Activated naive CD4-positive, alpha-beta T cell treated with anti-CD3 and anti-CD28 coated beads, Interleukin-2, amount 50 U/mL, for 24 hours (primary cell): ENCODE data around the gene HOXB1.

Experiments
- H3K27ac Mint-ChIP-seq: one replicate; pipeline ENCODE4 v1.8.0; 2021; ENCODE audit warnings: mild to moderate bottlenecking, mixed read lengths
- H3K27me3 Mint-ChIP-seq: one replicate; pipeline ENCODE4 v1.8.0; 2021; ENCODE audit warnings: mixed read lengths
- H3K36me3 Mint-ChIP-seq: one replicate; pipeline ENCODE4 v1.8.0; 2021; ENCODE audit warnings: mixed read lengths
- H3K4me1 Mint-ChIP-seq: one replicate; pipeline ENCODE4 v1.8.0; 2021; ENCODE audit warnings: mixed read lengths
- H3K4me3 Mint-ChIP-seq: one replicate; pipeline ENCODE4 v1.8.0; 2021; ENCODE audit warnings: mild to moderate bottlenecking, mixed read lengths
- H3K9me3 Mint-ChIP-seq: one replicate; pipeline ENCODE4 v1.8.0; 2021; ENCODE audit warnings: mixed read lengths

HOXB1 gene

DNA sequence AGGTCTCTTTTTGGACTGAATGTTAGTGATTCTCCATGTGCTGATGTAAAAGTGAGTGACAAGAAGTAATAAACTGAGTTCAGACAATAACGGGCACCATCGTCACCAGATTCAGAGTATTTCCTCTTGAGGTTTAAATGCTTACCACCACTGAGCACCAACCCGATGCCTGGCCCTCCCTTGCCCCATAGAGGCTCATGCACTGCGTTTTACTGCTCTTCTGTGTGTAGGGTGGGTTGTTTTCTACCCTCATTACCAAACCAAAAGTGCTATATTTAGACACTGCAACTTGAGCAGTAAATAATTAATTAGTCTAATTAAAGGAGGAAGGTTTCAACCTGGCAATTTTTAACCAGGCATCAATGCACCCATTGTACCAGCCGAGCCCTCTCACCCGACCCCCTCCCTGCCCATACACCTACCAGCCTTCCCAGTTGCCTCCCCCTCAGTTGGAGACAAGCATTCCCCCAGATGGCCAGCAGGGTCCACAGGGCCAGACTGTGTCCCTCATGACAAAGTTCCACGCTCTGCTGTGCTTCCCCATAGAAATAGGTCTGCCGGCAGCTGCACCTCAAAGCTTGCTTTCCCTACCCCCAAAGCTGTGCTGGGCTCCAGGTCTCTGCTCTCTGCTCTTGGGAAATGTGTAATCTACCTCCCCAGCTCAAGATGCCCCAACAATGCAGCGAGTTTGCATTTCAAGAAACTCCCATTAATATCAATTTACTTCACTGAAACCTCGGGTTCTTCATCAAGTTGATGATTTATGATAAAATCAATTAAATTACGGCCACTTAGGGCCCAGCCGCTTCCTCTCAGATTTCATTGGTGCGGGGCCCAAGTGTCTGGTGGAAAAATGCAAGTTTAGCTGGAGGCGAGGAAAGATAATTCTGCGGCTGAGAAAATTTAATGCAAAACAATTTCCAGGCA is 31.3 kb upstream of the HOXB1 start:
- Mint-ChIP-seq H3K36me3 (peaks cover 3% of the 10 kb centered on the region), H3K27me3 (no peaks in the 10 kb centered on the region), H3K4me3 (no peak overlapping the region), H3K9me3 (no peaks in the 10 kb centered on the region), H3K27ac (no peak overlapping the region), H3K4me1 (peaks cover 15% of the 10 kb centered on the region)

DNA sequence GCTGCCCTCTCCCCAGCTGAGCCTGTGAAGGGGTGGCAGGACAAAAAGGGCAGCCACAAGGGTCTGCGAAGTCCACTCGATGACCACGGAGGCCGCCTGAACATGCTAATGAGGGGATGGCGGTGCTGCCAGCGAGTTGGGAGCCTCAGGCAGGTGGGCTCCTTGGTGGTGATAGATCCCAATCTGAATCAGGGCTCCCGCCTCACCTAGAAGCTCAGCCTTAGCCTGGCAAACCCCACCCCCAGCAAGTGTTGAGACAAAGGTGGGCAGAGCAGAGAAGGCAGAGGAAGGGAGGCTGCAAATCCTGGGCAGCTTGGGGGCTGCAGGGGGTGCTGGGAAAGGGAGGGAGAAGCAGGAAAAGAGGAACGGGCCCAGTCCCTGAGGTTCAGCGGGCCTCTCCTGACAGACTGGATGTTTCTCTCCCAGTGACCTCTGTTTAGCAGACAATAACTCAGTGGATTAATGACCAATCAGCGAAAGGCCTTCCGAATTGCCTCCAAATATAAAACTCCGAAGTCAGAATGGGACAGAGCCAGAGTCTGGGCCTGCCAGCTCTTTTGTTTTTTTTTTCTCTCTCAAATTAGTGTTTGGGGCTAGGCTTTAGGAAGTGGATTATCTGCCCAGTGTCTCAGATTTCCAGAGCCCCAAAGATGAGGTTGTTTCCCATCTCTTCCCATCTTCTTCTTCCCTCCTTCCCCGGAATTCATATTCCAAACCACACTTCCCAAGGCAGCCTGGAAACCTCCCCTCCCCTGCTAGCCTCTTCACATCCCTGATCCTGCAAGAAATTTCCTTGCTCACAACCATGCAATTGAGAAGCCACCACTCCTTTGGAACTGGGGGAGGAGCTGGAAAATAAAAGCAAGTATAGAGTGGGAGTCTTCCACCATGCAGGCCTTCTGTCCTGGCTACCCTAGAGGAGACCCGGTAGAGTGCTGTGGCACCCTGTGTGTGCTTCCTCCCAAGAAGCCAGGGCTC is 29.3 kb upstream of the HOXB1 start:
- Mint-ChIP-seq H3K4me1 (peaks cover 29% of the 10 kb centered on the region), H3K4me3 (no peak overlapping the region), H3K27ac (peak overlapping the region; percentile 41), H3K36me3 (peaks cover 3% of the 10 kb centered on the region), H3K27me3 (peaks cover under 1% of the 10 kb centered on the region), H3K9me3 (no peaks in the 10 kb centered on the region)

DNA sequence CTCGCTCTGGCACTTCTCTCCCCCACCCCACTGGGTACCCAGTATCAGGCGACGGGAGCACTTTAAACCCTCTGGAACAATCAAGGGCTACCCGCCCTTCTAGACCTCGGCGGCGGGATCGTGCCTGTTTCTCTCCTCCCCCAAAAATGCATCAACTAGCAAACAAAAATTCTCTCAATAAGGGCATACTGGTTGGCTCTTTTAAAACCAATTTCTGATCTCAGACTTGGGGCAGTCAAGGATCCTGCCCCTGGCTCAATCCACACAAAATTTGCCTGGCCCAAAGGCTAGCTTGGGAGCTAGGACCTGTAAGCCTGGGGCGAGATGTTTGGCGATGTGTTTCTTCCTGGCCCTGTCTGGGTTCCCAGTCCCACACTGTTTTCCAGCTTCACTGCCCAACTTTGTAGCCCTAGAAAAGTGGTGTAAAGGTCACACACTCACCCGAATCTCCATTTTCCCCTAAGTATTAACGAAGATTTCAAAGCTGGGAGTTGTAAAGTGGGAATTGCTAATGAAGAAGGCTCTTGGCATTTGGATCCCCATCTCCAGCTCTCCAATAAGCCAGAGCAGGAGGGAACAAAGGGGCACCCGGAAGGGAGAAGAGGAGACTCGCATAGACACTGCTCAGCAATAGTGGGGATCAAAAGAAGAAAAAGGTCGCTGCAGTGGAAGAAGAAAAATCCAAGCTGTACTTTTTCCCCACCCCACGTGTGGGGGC is 28.5 kb upstream of the HOXB1 start:
- peaks cover 1% of the 10 kb centered on the region for H3K27me3 Mint-ChIP-seq
- H3K4me3 Mint-ChIP-seq = no peak overlapping the region
- no peak overlapping the region for H3K27ac Mint-ChIP-seq
- peaks cover 31% of the 10 kb centered on the region for H3K4me1 Mint-ChIP-seq
- peaks cover 3% of the 10 kb centered on the region for H3K36me3 Mint-ChIP-seq
- no peaks in the 10 kb centered on the region for H3K9me3 Mint-ChIP-seq

DNA sequence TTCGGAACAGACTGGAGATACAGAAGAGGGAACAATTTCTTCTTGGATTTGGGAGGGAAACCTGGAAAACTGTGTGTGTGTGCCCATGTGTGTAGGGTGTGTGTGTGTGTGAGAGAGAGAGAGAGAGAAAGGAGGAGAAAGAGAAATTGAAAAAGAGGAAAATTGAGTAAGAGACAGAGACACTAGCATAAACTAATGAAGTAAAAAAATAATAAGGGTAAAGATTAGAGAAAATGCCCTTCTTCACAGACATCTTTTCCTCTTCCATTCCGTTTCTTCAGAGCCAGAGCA is 28.0 kb upstream of the HOXB1 start:
- H3K27ac Mint-ChIP-seq = no peak overlapping the region
- peaks cover 3% of the 10 kb centered on the region for H3K36me3 Mint-ChIP-seq
- H3K4me1 Mint-ChIP-seq = peaks cover 31% of the 10 kb centered on the region
- peaks cover 1% of the 10 kb centered on the region for H3K27me3 Mint-ChIP-seq
- H3K9me3 Mint-ChIP-seq = no peaks in the 10 kb centered on the region
- no peak overlapping the region for H3K4me3 Mint-ChIP-seq

DNA sequence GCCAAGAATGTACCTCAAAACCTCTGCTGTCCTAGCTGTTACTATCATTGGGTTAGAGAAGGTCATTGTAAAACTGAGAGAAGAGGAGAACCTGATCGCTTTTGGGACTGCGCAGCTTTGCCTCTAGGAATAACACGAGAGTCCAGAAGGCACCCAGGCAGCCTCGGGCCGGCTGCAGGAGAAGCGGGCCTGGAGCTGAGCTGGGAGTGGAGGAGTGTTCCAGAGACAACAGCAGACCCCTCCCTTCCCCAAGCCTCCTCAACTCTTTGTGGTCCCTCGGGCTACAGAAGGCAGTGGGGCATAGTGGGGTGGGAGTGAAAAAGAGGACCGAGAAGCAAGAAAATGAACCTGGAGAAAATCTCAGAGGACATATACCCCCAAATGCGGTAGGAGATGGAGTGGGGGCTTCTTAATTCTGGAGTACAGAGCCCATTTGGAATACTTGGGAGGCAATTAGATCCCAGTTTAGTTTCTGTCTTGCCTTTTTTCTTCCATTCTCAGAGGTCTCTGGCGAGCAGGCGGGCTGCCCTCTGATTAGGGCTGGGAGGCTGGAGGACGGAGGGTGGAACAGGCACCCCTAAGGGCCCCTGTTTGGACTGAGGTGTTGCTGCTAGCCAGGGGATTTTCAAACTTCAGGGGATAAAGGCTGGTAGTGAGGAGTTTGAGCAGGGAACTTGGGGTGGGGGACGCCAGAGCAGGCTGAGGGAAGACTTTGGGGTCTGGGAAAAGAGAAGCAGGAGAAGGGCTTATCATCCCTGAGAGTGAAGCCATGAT is 27.4 kb upstream of the HOXB1 start:
- peaks cover 3% of the 10 kb centered on the region for H3K36me3 Mint-ChIP-seq
- peaks cover 31% of the 10 kb centered on the region for H3K4me1 Mint-ChIP-seq
- no peak overlapping the region for H3K27ac Mint-ChIP-seq
- H3K4me3 Mint-ChIP-seq = no peak overlapping the region
- peaks cover 1% of the 10 kb centered on the region for H3K27me3 Mint-ChIP-seq
- no peaks in the 10 kb centered on the region for H3K9me3 Mint-ChIP-seq

DNA sequence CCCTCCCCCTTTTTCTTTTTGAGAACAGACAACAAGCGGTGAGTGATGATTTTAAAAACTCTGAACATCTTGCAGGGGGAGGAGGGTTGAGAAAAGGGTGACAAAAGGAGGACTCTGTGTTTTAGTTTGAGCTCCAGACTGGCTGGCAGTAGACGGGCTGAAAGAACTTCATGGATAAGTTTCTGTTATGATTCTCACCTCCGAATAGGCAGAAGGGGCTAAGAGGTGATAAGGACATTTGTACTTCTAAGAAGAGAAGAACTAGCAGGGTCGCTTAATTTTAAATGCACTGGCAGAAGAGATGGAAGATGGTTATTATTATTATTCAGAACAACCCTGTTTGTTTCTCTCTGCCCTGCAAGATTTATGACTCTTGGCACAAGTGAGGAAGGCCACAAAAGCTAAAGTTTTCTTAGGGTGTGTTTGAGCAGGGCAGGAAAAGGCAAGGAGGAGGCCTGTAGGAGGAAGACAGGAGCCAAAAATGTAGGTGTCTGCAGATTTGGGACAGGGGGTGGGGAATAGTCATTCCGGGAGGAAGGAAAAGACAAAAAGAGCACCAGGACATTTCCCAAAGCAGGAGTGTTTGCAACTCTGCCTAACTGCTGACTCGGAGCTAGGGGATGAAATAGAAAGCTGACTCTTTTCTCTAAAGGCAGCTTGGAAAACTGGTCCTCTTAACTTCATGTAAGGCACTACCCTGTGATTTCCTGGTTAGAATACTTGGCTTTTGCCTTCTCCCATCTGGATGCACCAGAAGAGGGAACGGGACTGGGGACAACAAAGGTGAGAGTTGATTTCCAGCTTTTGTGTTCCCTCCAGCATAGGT is 26.0 kb upstream of the HOXB1 start:
- Mint-ChIP-seq H3K4me1 (peaks cover 23% of the 10 kb centered on the region), H3K27me3 (peaks cover 1% of the 10 kb centered on the region), H3K27ac (no peak overlapping the region), H3K36me3 (peaks cover 3% of the 10 kb centered on the region), H3K4me3 (peak overlapping the region; percentile 76), H3K9me3 (no peaks in the 10 kb centered on the region)

DNA sequence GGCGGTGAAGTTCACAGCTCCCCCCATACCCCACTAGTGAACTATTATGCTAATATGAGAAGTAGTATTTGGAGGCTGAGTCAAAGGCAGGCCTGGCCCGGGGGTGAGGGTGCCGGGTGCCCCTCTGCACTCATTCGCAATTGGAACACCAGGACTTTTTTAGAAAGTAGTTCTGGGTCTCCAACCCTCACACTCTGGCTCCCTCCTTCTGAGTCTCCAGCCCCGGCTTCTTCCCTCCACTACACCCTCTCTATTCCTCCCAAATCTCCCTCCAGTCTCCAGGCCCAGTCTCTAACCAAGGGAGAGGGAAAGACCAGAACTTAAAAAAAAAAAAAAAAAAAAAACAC is 25.4 kb upstream of the HOXB1 start:
- Mint-ChIP-seq H3K4me3 (peak overlapping the region; percentile 76), H3K27me3 (peaks cover 1% of the 10 kb centered on the region), H3K36me3 (peaks cover 2% of the 10 kb centered on the region), H3K27ac (no peak overlapping the region), H3K4me1 (peaks cover 17% of the 10 kb centered on the region), H3K9me3 (no peaks in the 10 kb centered on the region)

DNA sequence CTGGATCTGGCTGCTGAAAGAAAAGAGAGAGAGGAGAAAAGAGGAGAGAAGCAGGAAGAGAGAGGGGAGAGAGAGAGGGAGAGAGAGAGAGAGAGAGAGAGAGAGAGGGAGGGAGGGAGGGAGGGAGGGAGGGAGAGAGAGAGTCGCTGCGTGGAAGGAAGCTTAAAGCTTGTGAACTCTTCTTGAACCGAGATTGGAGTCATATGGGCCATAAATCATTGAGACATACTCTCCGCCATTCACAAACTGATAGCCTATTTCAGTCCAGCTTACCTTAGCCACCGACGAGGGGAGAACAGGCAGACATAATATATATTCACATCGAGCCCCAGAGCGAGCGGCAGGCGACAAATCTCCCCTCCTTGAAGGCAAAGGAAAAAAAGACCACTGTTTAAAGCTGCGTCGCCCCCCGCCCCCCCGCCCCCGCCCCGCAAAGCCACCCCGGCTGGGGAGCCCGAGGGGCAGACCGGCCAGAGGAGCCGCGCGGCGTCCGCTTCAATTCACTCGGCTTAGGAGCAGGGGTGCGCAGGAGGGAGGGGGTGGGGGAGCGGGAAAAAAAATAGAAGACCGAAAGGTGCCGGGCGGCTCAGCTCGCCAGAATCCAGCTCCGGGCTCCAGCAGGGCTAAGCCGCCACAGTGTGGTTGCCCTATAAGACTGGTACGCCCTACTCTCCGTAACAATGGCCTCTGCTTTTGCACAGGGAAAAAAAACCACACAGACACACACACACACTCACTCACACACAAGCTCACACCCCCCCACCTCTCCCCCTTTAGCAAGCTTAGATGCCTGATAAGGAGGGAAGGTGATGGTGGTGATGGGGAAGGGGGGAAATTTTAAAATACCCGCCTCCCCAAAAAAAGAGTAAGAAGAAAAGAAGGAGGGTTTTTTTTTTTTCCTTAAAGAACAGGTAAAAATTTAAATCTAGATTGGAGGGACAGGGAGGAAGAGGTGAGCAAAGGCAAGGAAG is 24.7 kb upstream of the HOXB1 start:
- H3K4me3 Mint-ChIP-seq = peak overlapping the region; percentile 89

DNA sequence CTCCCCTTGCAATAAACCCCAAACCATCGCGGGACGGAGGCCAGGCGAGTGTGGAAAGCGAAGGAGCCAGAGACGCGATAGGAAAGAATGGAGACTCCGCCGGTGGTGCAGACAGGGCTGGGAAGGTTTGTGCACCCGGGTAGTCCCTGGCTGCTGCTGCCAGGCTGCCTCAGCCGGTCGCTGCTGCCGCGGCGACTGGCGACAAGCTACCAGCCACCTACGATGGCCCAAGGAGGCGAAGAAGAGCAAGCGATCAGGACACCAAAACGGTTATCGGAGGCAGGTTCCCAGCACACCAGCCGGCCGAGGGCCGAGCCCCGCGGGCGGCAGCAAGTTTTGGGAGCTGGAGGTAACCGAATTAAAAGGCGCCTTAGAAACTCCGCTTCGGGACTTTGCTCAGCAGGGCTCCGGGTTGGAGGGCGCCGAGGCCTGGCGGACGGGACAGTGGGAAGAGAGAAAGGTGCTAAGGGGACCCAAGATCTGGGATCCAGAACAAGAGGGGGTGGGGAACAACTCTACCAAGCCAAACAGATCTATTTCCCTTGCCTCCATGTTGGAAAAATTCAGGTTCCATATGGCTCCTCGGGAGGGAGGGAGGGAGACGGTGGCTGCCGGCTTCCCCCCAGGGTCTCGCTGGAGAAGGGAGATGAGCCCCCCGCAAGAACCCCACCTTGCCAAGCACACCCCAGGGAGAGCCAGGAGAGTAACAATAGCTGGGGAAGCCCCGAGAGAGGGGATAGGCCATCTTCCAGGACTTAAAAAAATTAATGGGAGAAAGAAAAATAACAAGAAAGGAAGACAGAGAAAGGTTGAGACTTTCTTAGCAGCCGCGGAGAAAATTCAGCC is 23.8 kb upstream of the HOXB1 start:
- Mint-ChIP-seq H3K27ac (peak overlapping the region; percentile 53), H3K9me3 (no peaks in the 10 kb centered on the region), H3K4me1 (peaks cover 16% of the 10 kb centered on the region), H3K27me3 (peaks cover 1% of the 10 kb centered on the region), H3K36me3 (no peaks in the 10 kb centered on the region), H3K4me3 (peak overlapping the region; percentile 89)

More for the DNA sequence above, 24.7 kb upstream of the HOXB1 start:
- H3K27ac Mint-ChIP-seq = peak overlapping the region; percentile 66
- H3K9me3 Mint-ChIP-seq = no peaks in the 10 kb centered on the region
- peaks cover 1% of the 10 kb centered on the region for H3K27me3 Mint-ChIP-seq
- H3K4me1 Mint-ChIP-seq = peaks cover 16% of the 10 kb centered on the region
- no peaks in the 10 kb centered on the region for H3K36me3 Mint-ChIP-seq

DNA sequence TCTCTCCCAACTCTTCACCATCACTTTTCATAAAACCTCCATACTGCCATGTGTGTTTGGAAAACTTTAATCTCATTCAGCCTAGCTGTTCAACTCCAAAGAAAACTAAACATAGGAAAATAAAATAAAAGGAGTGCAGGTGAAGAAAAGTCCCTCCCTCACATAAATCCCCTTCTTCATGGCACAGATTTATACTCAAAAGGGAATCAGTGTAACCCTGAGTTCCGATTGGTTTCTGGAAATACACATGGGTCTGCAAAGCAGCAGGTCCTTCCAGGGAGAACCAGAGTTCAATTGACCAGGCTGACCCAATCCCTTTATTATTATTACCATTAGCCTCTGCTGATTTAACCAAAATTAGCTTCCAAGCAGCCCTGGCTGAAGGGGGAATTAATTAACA is 23.0 kb upstream of the HOXB1 start:
- Mint-ChIP-seq H3K9me3 (no peaks in the 10 kb centered on the region), H3K27me3 (peaks cover 1% of the 10 kb centered on the region), H3K27ac (no peak overlapping the region), H3K36me3 (no peaks in the 10 kb centered on the region), H3K4me1 (peaks cover 19% of the 10 kb centered on the region), H3K4me3 (no peak overlapping the region)

DNA sequence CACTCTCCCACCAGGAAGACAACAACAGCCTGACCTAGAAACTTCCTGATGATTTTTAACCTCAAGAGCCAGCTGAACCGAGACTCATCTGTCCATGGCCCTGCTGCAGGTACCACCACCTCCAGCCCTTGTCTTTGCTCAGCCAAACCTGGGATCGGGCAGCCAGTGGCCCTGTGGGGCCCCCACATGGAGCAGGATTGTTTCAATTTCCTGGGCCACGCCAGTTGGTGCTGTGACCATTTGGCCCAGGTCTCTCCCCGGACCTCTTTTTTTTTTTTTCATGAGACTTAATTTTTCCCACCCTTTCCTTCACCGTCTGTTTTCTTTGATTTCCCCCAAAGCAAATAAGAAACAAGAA is 22.4 kb upstream of the HOXB1 start:
- H3K27me3 Mint-ChIP-seq = peaks cover 1% of the 10 kb centered on the region
- H3K9me3 Mint-ChIP-seq = no peaks in the 10 kb centered on the region
- no peak overlapping the region for H3K4me3 Mint-ChIP-seq
- no peaks in the 10 kb centered on the region for H3K36me3 Mint-ChIP-seq
- no peak overlapping the region for H3K27ac Mint-ChIP-seq
- peaks cover 25% of the 10 kb centered on the region for H3K4me1 Mint-ChIP-seq

DNA sequence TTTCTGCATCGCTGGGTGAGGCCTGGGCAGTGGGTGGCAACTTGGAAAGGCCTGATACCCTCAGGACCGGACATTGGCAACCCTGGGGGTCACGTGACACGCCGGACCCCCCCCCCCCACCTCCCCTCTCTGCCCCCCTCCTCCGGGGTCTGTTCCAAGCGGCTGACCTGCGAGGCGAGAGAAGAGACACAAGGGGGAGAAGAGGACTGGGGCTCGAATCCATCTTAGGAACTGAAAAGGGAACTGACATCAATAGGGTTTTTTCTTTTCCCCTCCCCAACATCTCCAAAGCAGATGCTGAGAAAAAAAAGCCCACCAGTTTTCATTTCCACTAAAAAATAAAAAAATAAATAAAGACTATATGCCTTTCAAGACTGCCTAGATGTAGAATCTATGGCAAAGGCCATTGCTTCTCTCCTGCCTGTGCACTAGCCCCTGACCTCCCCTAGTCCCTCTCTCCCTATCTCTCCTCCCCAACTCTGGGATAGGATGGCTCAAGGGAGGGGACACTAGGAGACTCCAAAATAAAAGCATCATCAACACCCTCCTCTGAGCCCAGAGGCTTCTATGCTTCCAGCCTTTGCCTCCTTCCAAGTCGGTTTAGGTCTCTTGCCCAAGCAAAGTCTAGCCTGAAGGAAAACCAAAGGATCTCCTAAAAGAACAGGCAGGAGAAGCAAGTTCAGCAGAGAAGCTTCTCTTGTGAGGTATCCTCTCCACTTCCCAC is 21.8 kb upstream of the HOXB1 start:
- no peaks in the 10 kb centered on the region for H3K36me3 Mint-ChIP-seq
- peaks cover 31% of the 10 kb centered on the region for H3K4me1 Mint-ChIP-seq
- no peaks in the 10 kb centered on the region for H3K9me3 Mint-ChIP-seq
- peaks cover 1% of the 10 kb centered on the region for H3K27me3 Mint-ChIP-seq
- no peak overlapping the region for H3K4me3 Mint-ChIP-seq
- no peak overlapping the region for H3K27ac Mint-ChIP-seq
